Measurements from ENCODE around the gene SDK2.
A peak's percentile ranks its signal among the peaks of the same experiment; 100 is the strongest.

Gene SDK2

GRCh38 chr17:73605444-73605843 lies 38.8 kb downstream of the SDK2 start:
- H3K4me3 ChIP-seq (ENCODE audit: low read depth, low read length): no peak overlapping the region
- no peak for DNase-seq (ENCODE audit: low read depth)
- no peak for TF ChIP-seq CTCF (conservative IDR thresholded peaks at IDR 0.05; ENCODE audit: low read depth, low read length)

GRCh38 chr17:73604476-73604875 lies 39.8 kb downstream of the SDK2 start:
- TF ChIP-seq CTCF (conservative IDR thresholded peaks at IDR 0.05; ENCODE audit: low read depth, low read length): no peak
- no peak overlapping the region for H3K4me3 ChIP-seq (ENCODE audit: low read depth, low read length)
- DNase-seq (ENCODE audit: low read depth): no peak

- DNase-seq (ENCODE audit: low read depth): no peak
- H3K4me3 ChIP-seq (ENCODE audit: low read depth, low read length): no peak overlapping the region
- no peak for TF ChIP-seq CTCF (conservative IDR thresholded peaks at IDR 0.05; ENCODE audit: low read depth, low read length)
These were observed 40.3 kb downstream of the SDK2 start for GRCh38 chr17:73603971-73604370.

GRCh38 chr17:73600103-73600871 lies 44.0 kb downstream of the SDK2 start:
- no peak for TF ChIP-seq CTCF (conservative IDR thresholded peaks at IDR 0.05; ENCODE audit: low read depth, low read length)
- peak; percentile 11 for DNase-seq (ENCODE audit: low read depth)

GRCh38 chr17:73599599-73599998 lies 44.6 kb downstream of the SDK2 start:
- no peak for TF ChIP-seq CTCF (conservative IDR thresholded peaks at IDR 0.05; ENCODE audit: low read depth, low read length)
- no peak overlapping the region for H3K4me3 ChIP-seq (ENCODE audit: low read depth, low read length)
- no peak for DNase-seq (ENCODE audit: low read depth)

More at GRCh38 chr17:73600103-73600871, 44.0 kb downstream of the SDK2 start:
- no peak overlapping the region for H3K4me3 ChIP-seq (ENCODE audit: low read depth, low read length)

GRCh38 chr17:73598212-73598611 lies 46.0 kb downstream of the SDK2 start:
- DNase-seq (ENCODE audit: low read depth): no peak
- TF ChIP-seq CTCF (conservative IDR thresholded peaks at IDR 0.05; ENCODE audit: low read depth, low read length): no peak
- H3K4me3 ChIP-seq (ENCODE audit: low read depth, low read length): no peak overlapping the region

GRCh38 chr17:73595931-73596330 lies 48.3 kb downstream of the SDK2 start:
- no peak for DNase-seq (ENCODE audit: low read depth)
- TF ChIP-seq CTCF (conservative IDR thresholded peaks at IDR 0.05; ENCODE audit: low read depth, low read length): no peak
- H3K4me3 ChIP-seq (ENCODE audit: low read depth, low read length): no peak overlapping the region
